ENCODE measurements around the gene PDE3B.

Gene PDE3B

GRCh38 chr11:14902650-14903350 is 259.2 kb downstream of the PDE3B start:
- Histone ChIP-seq H3K4me2 (ENCODE audit: low read length) (no peak overlapping the region), H3K9ac (ENCODE audit: low read length) (no peak overlapping the region), H3K79me1 (ENCODE audit: low read length) (no peaks in the 10 kb centered on the region), H2BK12ac (ENCODE audit: low read length) (no peak overlapping the region), H4K12ac (ENCODE audit: low read depth, low read length) (no peak overlapping the region), H4K91ac (ENCODE audit: low read depth, low read length) (no peak overlapping the region), H3K4me3 (ENCODE audit: low read depth, low read length) (no peak overlapping the region), H2AK5ac (ENCODE audit: low read length) (no peak overlapping the region), H2BK120ac (ENCODE audit: insufficient read depth, low read length, poor library complexity) (no peak overlapping the region), H3K23ac (ENCODE audit: low read length) (no peak overlapping the region), H3K79me2 (ENCODE audit: control insufficient read depth, insufficient read depth, low read length, poor library complexity) (no peaks in the 10 kb centered on the region), H3K18ac (ENCODE audit: low read length) (no peak overlapping the region), H2AFZ (ENCODE audit: insufficient read depth, low read length, poor library complexity) (no peak overlapping the region), H3K4me1 (ENCODE audit: control insufficient read depth in 1 of 2, insufficient read depth in 2 of 2, low read length in 2 of 2) (peaks cover 0 to 2% of the 10 kb centered on the region in 2 experiments), H3K27me3 (ENCODE audit: insufficient read depth, low read length) (no peaks in the 10 kb centered on the region), H4K8ac (ENCODE audit: low read depth, low read length) (no peak overlapping the region), H3K36me3 (ENCODE audit: control insufficient read depth in 1 of 2, insufficient read depth in 2 of 2, low read length in 2 of 2) (no peaks in the 10 kb centered on the region), H3K27ac (ENCODE audit: low read depth, low read length) (no peak overlapping the region), H3K9me3 (ENCODE audit: insufficient read depth, low read depth, low read length) (no peaks in the 10 kb centered on the region), H3K14ac (ENCODE audit: low read length) (no peak overlapping the region), H2BK5ac (ENCODE audit: low read depth, low read length, poor library complexity) (no peak overlapping the region), H3K4ac (ENCODE audit: low read depth, low read length) (no peak overlapping the region)
- peak; percentile 46 to 68 for DNase-seq
- WGBS (ENCODE audit: extremely low coverage, insufficient coverage, insufficient read length), result no CpG with 5 or more reads among the region's 1 CpG

DNA sequence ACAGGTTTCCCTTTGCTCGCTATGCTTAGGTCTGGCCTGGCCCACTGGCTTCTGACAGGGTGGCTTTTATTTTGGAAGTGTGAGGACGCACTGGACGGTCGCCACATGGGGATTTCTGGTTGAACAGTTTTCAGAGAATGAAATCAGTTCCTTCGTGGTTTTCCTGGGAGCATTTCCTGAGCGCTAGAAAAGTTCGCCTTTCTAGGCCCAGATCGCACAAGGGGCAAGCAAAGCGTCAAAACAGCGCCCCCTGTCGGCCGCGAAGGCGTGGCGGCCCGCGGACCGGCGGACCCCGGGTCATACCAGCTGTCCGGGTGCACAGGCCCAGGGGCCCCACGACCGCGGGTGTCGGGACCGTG is 261.1 kb downstream of the PDE3B start:
- Histone ChIP-seq H3K18ac (ENCODE audit: low read length) (no peak overlapping the region), H2AFZ (ENCODE audit: insufficient read depth, low read length, poor library complexity) (no peak overlapping the region), H3K23ac (ENCODE audit: low read length) (no peak overlapping the region), H4K8ac (ENCODE audit: low read depth, low read length) (no peak overlapping the region), H3K9me3 (ENCODE audit: insufficient read depth, low read depth, low read length) (no peaks in the 10 kb centered on the region), H3K79me2 (ENCODE audit: control insufficient read depth, insufficient read depth, low read length, poor library complexity) (no peaks in the 10 kb centered on the region), H2BK120ac (ENCODE audit: insufficient read depth, low read length, poor library complexity) (no peak overlapping the region), H3K36me3 (ENCODE audit: control insufficient read depth in 1 of 2, insufficient read depth in 2 of 2, low read length in 2 of 2) (no peaks in the 10 kb centered on the region), H3K4me2 (ENCODE audit: low read length) (peak overlapping the region; percentile 44), H3K4me1 (ENCODE audit: control insufficient read depth in 1 of 2, insufficient read depth in 2 of 2, low read length in 2 of 2) (peaks cover 0 to 2% of the 10 kb centered on the region in 2 experiments), H3K4ac (ENCODE audit: low read depth, low read length) (no peak overlapping the region), H3K27ac (ENCODE audit: low read depth, low read length) (no peak overlapping the region), H4K91ac (ENCODE audit: low read depth, low read length) (no peak overlapping the region), H3K9ac (ENCODE audit: low read length) (no peak overlapping the region), H3K27me3 (ENCODE audit: insufficient read depth, low read length) (no peaks in the 10 kb centered on the region), H3K14ac (ENCODE audit: low read length) (no peak overlapping the region), H2BK12ac (ENCODE audit: low read length) (no peak overlapping the region), H2AK5ac (ENCODE audit: low read length) (no peak overlapping the region), H2BK5ac (ENCODE audit: low read depth, low read length, poor library complexity) (no peak overlapping the region), H3K4me3 (ENCODE audit: low read depth, low read length) (peak overlapping the region; percentile 56), H4K12ac (ENCODE audit: low read depth, low read length) (no peak overlapping the region), H3K79me1 (ENCODE audit: low read length) (no peaks in the 10 kb centered on the region)
- no CpG with 5 or more reads among the region's 26 CpGs for WGBS (ENCODE audit: extremely low coverage, insufficient coverage, insufficient read length)
- peak; percentile 18 to 52 for DNase-seq

GRCh38 chr11:14905104-14906033 is 261.8 kb downstream of the PDE3B start:
- Histone ChIP-seq H3K79me1 (ENCODE audit: low read length) (no peaks in the 10 kb centered on the region), H3K27me3 (ENCODE audit: insufficient read depth, low read length) (no peaks in the 10 kb centered on the region), H3K4me2 (ENCODE audit: low read length) (peak overlapping the region; percentile 44), H2BK120ac (ENCODE audit: insufficient read depth, low read length, poor library complexity) (no peak overlapping the region), H2BK5ac (ENCODE audit: low read depth, low read length, poor library complexity) (no peak overlapping the region), H2AFZ (ENCODE audit: insufficient read depth, low read length, poor library complexity) (no peak overlapping the region), H4K8ac (ENCODE audit: low read depth, low read length) (no peak overlapping the region), H4K91ac (ENCODE audit: low read depth, low read length) (no peak overlapping the region), H3K23ac (ENCODE audit: low read length) (no peak overlapping the region), H3K27ac (ENCODE audit: low read depth, low read length) (no peak overlapping the region), H2AK5ac (ENCODE audit: low read length) (no peak overlapping the region), H3K36me3 (ENCODE audit: control insufficient read depth in 1 of 2, insufficient read depth in 2 of 2, low read length in 2 of 2) (no peaks in the 10 kb centered on the region), H2BK12ac (ENCODE audit: low read length) (no peak overlapping the region), H3K9ac (ENCODE audit: low read length) (no peak overlapping the region), H3K4me1 (ENCODE audit: control insufficient read depth in 1 of 2, insufficient read depth in 2 of 2, low read length in 2 of 2) (peaks cover 0 to 2% of the 10 kb centered on the region in 2 experiments), H3K9me3 (ENCODE audit: insufficient read depth, low read depth, low read length) (no peaks in the 10 kb centered on the region), H4K12ac (ENCODE audit: low read depth, low read length) (no peak overlapping the region), H3K18ac (ENCODE audit: low read length) (no peak overlapping the region), H3K4ac (ENCODE audit: low read depth, low read length) (no peak overlapping the region), H3K14ac (ENCODE audit: low read length) (no peak overlapping the region), H3K4me3 (ENCODE audit: low read depth, low read length) (peak overlapping the region; percentile 56), H3K79me2 (ENCODE audit: control insufficient read depth, insufficient read depth, low read length, poor library complexity) (no peaks in the 10 kb centered on the region)
- no CpG with 5 or more reads among the region's 58 CpGs for WGBS (ENCODE audit: extremely low coverage, insufficient coverage, insufficient read length)
- no peak for DNase-seq

DNA sequence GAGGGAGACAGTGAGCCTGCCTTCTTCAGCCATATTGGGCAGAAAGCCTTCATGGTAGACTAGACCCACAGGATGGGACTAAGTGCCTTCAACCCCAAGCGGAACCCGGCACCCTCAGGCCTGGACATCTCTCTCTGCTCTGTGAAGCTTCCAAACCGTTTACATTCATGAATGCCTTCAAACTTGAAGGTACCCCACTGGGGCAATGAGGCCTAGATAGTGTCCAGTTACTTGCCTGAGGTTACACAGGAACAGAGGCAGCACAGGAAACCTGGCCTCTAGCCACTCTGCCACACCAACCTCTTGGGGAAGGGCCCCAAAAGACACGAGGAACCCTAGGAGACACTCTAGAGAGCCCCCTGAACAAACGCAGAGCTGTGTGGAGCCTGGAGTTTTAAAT is 263.0 kb downstream of the PDE3B start:
- Histone ChIP-seq H3K4ac (ENCODE audit: low read depth, low read length) (no peak overlapping the region), H3K18ac (ENCODE audit: low read length) (no peak overlapping the region), H3K27me3 (ENCODE audit: insufficient read depth, low read length) (no peaks in the 10 kb centered on the region), H2AK5ac (ENCODE audit: low read length) (no peak overlapping the region), H4K8ac (ENCODE audit: low read depth, low read length) (no peak overlapping the region), H4K91ac (ENCODE audit: low read depth, low read length) (no peak overlapping the region), H3K9ac (ENCODE audit: low read length) (no peak overlapping the region), H3K4me2 (ENCODE audit: low read length) (no peak overlapping the region), H2AFZ (ENCODE audit: insufficient read depth, low read length, poor library complexity) (no peak overlapping the region), H3K4me1 (ENCODE audit: control insufficient read depth in 1 of 2, insufficient read depth in 2 of 2, low read length in 2 of 2) (peaks cover 0 to 2% of the 10 kb centered on the region in 2 experiments), H2BK5ac (ENCODE audit: low read depth, low read length, poor library complexity) (no peak overlapping the region), H3K14ac (ENCODE audit: low read length) (no peak overlapping the region), H3K79me1 (ENCODE audit: low read length) (no peaks in the 10 kb centered on the region), H3K9me3 (ENCODE audit: insufficient read depth, low read depth, low read length) (no peaks in the 10 kb centered on the region), H2BK12ac (ENCODE audit: low read length) (no peak overlapping the region), H3K27ac (ENCODE audit: low read depth, low read length) (no peak overlapping the region), H3K36me3 (ENCODE audit: control insufficient read depth in 1 of 2, insufficient read depth in 2 of 2, low read length in 2 of 2) (no peaks in the 10 kb centered on the region), H2BK120ac (ENCODE audit: insufficient read depth, low read length, poor library complexity) (no peak overlapping the region), H3K23ac (ENCODE audit: low read length) (no peak overlapping the region), H3K79me2 (ENCODE audit: control insufficient read depth, insufficient read depth, low read length, poor library complexity) (no peaks in the 10 kb centered on the region), H3K4me3 (ENCODE audit: low read depth, low read length) (no peak overlapping the region), H4K12ac (ENCODE audit: low read depth, low read length) (no peak overlapping the region)
- no CpG with 5 or more reads among the region's 5 CpGs for WGBS (ENCODE audit: extremely low coverage, insufficient coverage, insufficient read length)
- no peak for DNase-seq

Data from trophoblast cell (in vitro differentiated cells and primary cell).